ENCODE data around the gene XPO4.

- TF ChIP-seq NR2C1 (IDR thresholded peaks at IDR 0.05): no peak
- no peak for TF ChIP-seq SP1 (IDR thresholded peaks at IDR 0.05; ENCODE audit: low read depth, low read length)
- TF ChIP-seq, protein P1, sequence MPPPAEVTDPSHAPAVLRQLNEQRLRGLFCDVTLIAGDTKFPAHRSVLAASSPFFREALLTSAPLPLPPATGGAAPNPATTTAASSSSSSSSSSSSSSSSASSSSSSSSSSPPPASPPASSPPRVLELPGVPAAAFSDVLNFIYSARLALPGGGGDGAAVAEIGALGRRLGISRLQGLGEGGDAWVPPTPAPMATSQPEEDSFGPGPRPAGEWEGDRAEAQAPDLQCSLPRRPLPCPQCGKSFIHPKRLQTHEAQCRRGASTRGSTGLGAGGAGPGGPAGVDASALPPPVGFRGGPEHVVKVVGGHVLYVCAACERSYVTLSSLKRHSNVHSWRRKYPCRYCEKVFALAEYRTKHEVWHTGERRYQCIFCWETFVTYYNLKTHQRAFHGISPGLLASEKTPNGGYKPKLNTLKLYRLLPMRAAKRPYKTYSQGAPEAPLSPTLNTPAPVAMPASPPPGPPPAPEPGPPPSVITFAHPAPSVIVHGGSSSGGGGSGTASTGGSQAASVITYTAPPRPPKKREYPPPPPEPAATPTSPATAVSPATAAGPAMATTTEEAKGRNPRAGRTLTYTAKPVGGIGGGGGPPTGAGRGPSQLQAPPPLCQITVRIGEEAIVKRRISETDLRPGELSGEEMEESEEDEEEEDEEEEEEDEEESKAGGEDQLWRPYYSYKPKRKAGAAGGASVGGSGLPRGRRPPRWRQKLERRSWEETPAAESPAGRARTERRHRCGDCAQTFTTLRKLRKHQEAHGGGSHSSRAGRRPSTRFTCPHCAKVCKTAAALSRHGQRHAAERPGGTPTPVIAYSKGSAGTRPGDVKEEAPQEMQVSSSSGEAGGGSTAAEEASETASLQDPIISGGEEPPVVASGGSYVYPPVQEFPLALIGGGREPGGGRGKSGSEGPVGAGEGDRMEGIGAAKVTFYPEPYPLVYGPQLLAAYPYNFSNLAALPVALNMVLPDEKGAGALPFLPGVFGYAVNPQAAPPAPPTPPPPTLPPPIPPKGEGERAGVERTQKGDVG (CRISPR knock-in tag; IDR thresholded peaks at IDR 0.05): no peak
- no peak for TF ChIP-seq POLR2A (IDR thresholded peaks at IDR 0.05; ENCODE audit: low read depth, low read length)
- no peak for TF ChIP-seq FOS (IDR thresholded peaks at IDR 0.05; ENCODE audit: borderline replicate concordance, extremely low read depth, insufficient read length)
- TF ChIP-seq ATF7 (IDR thresholded peaks at IDR 0.05; ENCODE audit: low read depth): no peak
- no peak for TF ChIP-seq MXI1 (IDR thresholded peaks at IDR 0.05; ENCODE audit: low read depth, low read length)
- no peak for TF ChIP-seq RELA (IDR thresholded peaks at IDR 0.05; ENCODE audit: borderline replicate concordance, partially characterized antibody)
- TF ChIP-seq PRDM15 (CRISPR knock-in tag; IDR thresholded peaks at IDR 0.05): no peak
Observed at GRCh38 chr13:20945952-20946383, 43.4 kb upstream of the XPO4 start.

Data from GM12878 (cell line).